ENCODE data around the gene LRRC19.

The LRRC19 gene

GRCh38 chr9:27005491-27005890 is at the start of gene LRRC19:
Gene LRRC19 (minus strand): TSS chr9:27005672. CDS start chr9:26999694, 5,978 bp downstream.
- H3K4me3 Mint-ChIP-seq: no peak within 1 kb of the TSS
- H3K9me3 Mint-ChIP-seq: peaks cover 9% of the 10 kb centered on the region
- no peak within 1 kb of the TSS for H3K27ac Mint-ChIP-seq
- intact Hi-C loops (cut with micrococcal nuclease): no loop called here
- no peaks in the 10 kb centered on the region for H3K4me1 Mint-ChIP-seq (ENCODE audit: low read depth)
- H3K27me3 Mint-ChIP-seq: no peaks in the 10 kb centered on the region
- H3K36me3 Mint-ChIP-seq (ENCODE audit: low read depth): peaks cover 18% of the 10 kb centered on the region

GRCh38 chr9:27054841-27055240 is 49.4 kb upstream of the LRRC19 start:
- H3K36me3 Mint-ChIP-seq (ENCODE audit: low read depth): peaks cover 9% of the 10 kb centered on the region
- H3K27me3 Mint-ChIP-seq: no peaks in the 10 kb centered on the region
- peaks cover 6% of the 10 kb centered on the region for H3K4me1 Mint-ChIP-seq (ENCODE audit: low read depth)
- H3K27ac Mint-ChIP-seq: no peak overlapping the region
- intact Hi-C loops (cut with micrococcal nuclease): no loop called here
- H3K9me3 Mint-ChIP-seq: no peaks in the 10 kb centered on the region
- H3K4me3 Mint-ChIP-seq: no peak overlapping the region

- H3K4me1 Mint-ChIP-seq (ENCODE audit: low read depth): peaks cover 6% of the 10 kb centered on the region
- intact Hi-C loops (cut with micrococcal nuclease): no loop called here
- no peaks in the 10 kb centered on the region for H3K9me3 Mint-ChIP-seq
- no peak overlapping the region for H3K27ac Mint-ChIP-seq
- peaks cover 11% of the 10 kb centered on the region for H3K36me3 Mint-ChIP-seq (ENCODE audit: low read depth)
- no peak overlapping the region for H3K4me3 Mint-ChIP-seq
- H3K27me3 Mint-ChIP-seq: no peaks in the 10 kb centered on the region
Observed at GRCh38 chr9:27054125-27054524, 48.7 kb upstream of the LRRC19 start.

- Mint-ChIP-seq H3K27me3 (no peaks in the 10 kb centered on the region), H3K9me3 (no peaks in the 10 kb centered on the region), H3K36me3 (ENCODE audit: low read depth) (peaks cover 17% of the 10 kb centered on the region), H3K27ac (peak overlapping the region; percentile 66), H3K4me1 (ENCODE audit: low read depth) (peaks cover 6% of the 10 kb centered on the region), H3K4me3 (no peak overlapping the region)
- intact Hi-C loops (cut with micrococcal nuclease): no loop called here
Observed at GRCh38 chr9:27053369-27054022, 48.0 kb upstream of the LRRC19 start.

GRCh38 chr9:27047136-27047535 is 41.7 kb upstream of the LRRC19 start:
- Mint-ChIP-seq H3K9me3 (no peaks in the 10 kb centered on the region), H3K36me3 (ENCODE audit: low read depth) (peaks cover 9% of the 10 kb centered on the region), H3K27ac (peak overlapping the region; percentile 63), H3K27me3 (no peaks in the 10 kb centered on the region), H3K4me3 (peak overlapping the region; percentile 34), H3K4me1 (ENCODE audit: low read depth) (no peaks in the 10 kb centered on the region)
- intact Hi-C loops (cut with micrococcal nuclease): loop anchor here (5.0 kb wide), 1 partner anchor 230 kb away; no protein-coding TSS in a partner anchor

GRCh38 chr9:27043176-27043575 is 37.7 kb upstream of the LRRC19 start:
- intact Hi-C loops (cut with micrococcal nuclease): no loop called here
- H3K4me3 Mint-ChIP-seq: no peak overlapping the region
- H3K4me1 Mint-ChIP-seq (ENCODE audit: low read depth): no peaks in the 10 kb centered on the region
- H3K9me3 Mint-ChIP-seq: no peaks in the 10 kb centered on the region
- no peaks in the 10 kb centered on the region for H3K36me3 Mint-ChIP-seq (ENCODE audit: low read depth)
- no peaks in the 10 kb centered on the region for H3K27me3 Mint-ChIP-seq
- H3K27ac Mint-ChIP-seq: no peak overlapping the region

GRCh38 chr9:27042476-27042875 is 37.0 kb upstream of the LRRC19 start:
- Mint-ChIP-seq H3K36me3 (ENCODE audit: low read depth) (no peaks in the 10 kb centered on the region), H3K9me3 (no peaks in the 10 kb centered on the region), H3K27ac (no peak overlapping the region), H3K4me3 (no peak overlapping the region), H3K27me3 (no peaks in the 10 kb centered on the region), H3K4me1 (ENCODE audit: low read depth) (no peaks in the 10 kb centered on the region)
- intact Hi-C loops (cut with micrococcal nuclease): no loop called here

- no peaks in the 10 kb centered on the region for H3K27me3 Mint-ChIP-seq
- H3K27ac Mint-ChIP-seq: no peak overlapping the region
- no peaks in the 10 kb centered on the region for H3K9me3 Mint-ChIP-seq
- H3K36me3 Mint-ChIP-seq (ENCODE audit: low read depth): peaks cover under 1% of the 10 kb centered on the region
- H3K4me3 Mint-ChIP-seq: no peak overlapping the region
- no peaks in the 10 kb centered on the region for H3K4me1 Mint-ChIP-seq (ENCODE audit: low read depth)
- intact Hi-C loops (cut with micrococcal nuclease): no loop called here
Observed at GRCh38 chr9:27041746-27042145, 36.3 kb upstream of the LRRC19 start.

GRCh38 chr9:27037499-27037898 is 32.0 kb upstream of the LRRC19 start:
- intact Hi-C loops (cut with micrococcal nuclease): no loop called here
- Mint-ChIP-seq H3K27me3 (no peaks in the 10 kb centered on the region), H3K27ac (no peak overlapping the region)

GRCh38 chr9:27033815-27034403 is 28.4 kb upstream of the LRRC19 start:
- Mint-ChIP-seq H3K9me3 (no peaks in the 10 kb centered on the region), H3K36me3 (ENCODE audit: low read depth) (peaks cover 6% of the 10 kb centered on the region), H3K27me3 (no peaks in the 10 kb centered on the region), H3K4me3 (no peak overlapping the region), H3K27ac (no peak overlapping the region), H3K4me1 (ENCODE audit: low read depth) (no peaks in the 10 kb centered on the region)
- intact Hi-C loops (cut with micrococcal nuclease): loop anchor here (2.0 kb wide), 2 partner anchors 243 to 513 kb away; no protein-coding TSS in a partner anchor

More at GRCh38 chr9:27037499-27037898, 32.0 kb upstream of the LRRC19 start:
- no peaks in the 10 kb centered on the region for H3K4me1 Mint-ChIP-seq (ENCODE audit: low read depth)
- H3K4me3 Mint-ChIP-seq: no peak overlapping the region
- peaks cover 6% of the 10 kb centered on the region for H3K36me3 Mint-ChIP-seq (ENCODE audit: low read depth)
- H3K9me3 Mint-ChIP-seq: no peaks in the 10 kb centered on the region

- H3K27ac Mint-ChIP-seq: peak overlapping the region; percentile 71
- H3K27me3 Mint-ChIP-seq: no peaks in the 10 kb centered on the region
- peaks cover 6% of the 10 kb centered on the region for H3K4me1 Mint-ChIP-seq (ENCODE audit: low read depth)
- peaks cover 9% of the 10 kb centered on the region for H3K9me3 Mint-ChIP-seq
- peaks cover 13% of the 10 kb centered on the region for H3K36me3 Mint-ChIP-seq (ENCODE audit: low read depth)
- no peak overlapping the region for H3K4me3 Mint-ChIP-seq
- intact Hi-C loops (cut with micrococcal nuclease): no loop called here
Observed at GRCh38 chr9:27029186-27029585, 23.7 kb upstream of the LRRC19 start.

- intact Hi-C loops (cut with micrococcal nuclease): no loop called here
- Mint-ChIP-seq H3K27ac (no peak overlapping the region), H3K9me3 (peaks cover 15% of the 10 kb centered on the region), H3K4me3 (no peak overlapping the region), H3K27me3 (no peaks in the 10 kb centered on the region), H3K36me3 (ENCODE audit: low read depth) (peaks cover 49% of the 10 kb centered on the region), H3K4me1 (ENCODE audit: low read depth) (peaks cover 6% of the 10 kb centered on the region)
Observed at GRCh38 chr9:27022920-27023319, 17.4 kb upstream of the LRRC19 start.

- H3K36me3 Mint-ChIP-seq (ENCODE audit: low read depth): peaks cover 40% of the 10 kb centered on the region
- intact Hi-C loops (cut with micrococcal nuclease): no loop called here
- no peaks in the 10 kb centered on the region for H3K27me3 Mint-ChIP-seq
- H3K4me1 Mint-ChIP-seq (ENCODE audit: low read depth): no peaks in the 10 kb centered on the region
- H3K9me3 Mint-ChIP-seq: peaks cover 8% of the 10 kb centered on the region
- no peak overlapping the region for H3K27ac Mint-ChIP-seq
- no peak overlapping the region for H3K4me3 Mint-ChIP-seq
Observed at GRCh38 chr9:27019589-27019988, 14.1 kb upstream of the LRRC19 start.

GRCh38 chr9:27003426-27004077 is 1.9 kb downstream of the LRRC19 start:
- intact Hi-C loops (cut with micrococcal nuclease): no loop called here
- Mint-ChIP-seq H3K27me3 (no peaks in the 10 kb centered on the region), H3K4me1 (ENCODE audit: low read depth) (no peaks in the 10 kb centered on the region), H3K4me3 (no peak overlapping the region), H3K36me3 (ENCODE audit: low read depth) (peaks cover 14% of the 10 kb centered on the region), H3K27ac (no peak overlapping the region), H3K9me3 (peaks cover 9% of the 10 kb centered on the region)
